ENCODE results near the gene FAN1.

FAN1 gene

GRCh38 chr15:30990036-30990435, 86.3 kb downstream of the FAN1 start:
- DNase-seq (ENCODE audit: low read depth), result no peak
- TF ChIP-seq CTCF (conservative IDR thresholded peaks at IDR 0.05; ENCODE audit: low read length), result 0 out of 2 replicates have a peak, but pooled peaks have one; percentile 2
- H3K4me3 ChIP-seq (ENCODE audit: low read length), result peak overlapping the region; percentile 84

GRCh38 chr15:30990446-30991254, 86.9 kb downstream of the FAN1 start:
- H3K4me3 ChIP-seq (ENCODE audit: low read length), result peak overlapping the region; percentile 84
- TF ChIP-seq CTCF (conservative IDR thresholded peaks at IDR 0.05; ENCODE audit: low read length), result no peak
- no peak for DNase-seq (ENCODE audit: low read depth)

GRCh38 chr15:30991255-30992235, 87.8 kb downstream of the FAN1 start, which contains the start of gene MTMR10:
Gene MTMR10, minus strand, starts transcription at chr15:30991628. Its CDS starts 122 bp downstream, at chr15:30991506.
- H3K4me3 ChIP-seq (ENCODE audit: low read length), result peak within 1 kb of the TSS; percentile 84
- no peak for TF ChIP-seq CTCF (conservative IDR thresholded peaks at IDR 0.05; ENCODE audit: low read length)
- peak; percentile 82 for DNase-seq (ENCODE audit: low read depth)

- H3K4me3 ChIP-seq (ENCODE audit: low read length), result peak overlapping the region; percentile 84
- DNase-seq (ENCODE audit: low read depth), result no peak
- TF ChIP-seq CTCF (conservative IDR thresholded peaks at IDR 0.05; ENCODE audit: low read length), result no peak
These were observed 88.6 kb downstream of the FAN1 start for GRCh38 chr15:30992249-30992864.
